NCI-H2107 treated with DMSO at 0.1 percent for 48 hours (cell line): Measurements from ENCODE around the gene KEL.

Source experiments
- DNase-seq: peaks from one replicate; lab custom pipeline; 2025; ENCODE audit not compliant: unreplicated experiment; lab: John Stamatoyannopoulos, UW

Gene KEL

GRCh38 chr7:142901426-142902259, 60.5 kb downstream of the KEL start:
- DNase-seq, result no peak

GRCh38 chr7:142899661-142900060, 62.5 kb downstream of the KEL start:
- no peak for DNase-seq

DNA sequence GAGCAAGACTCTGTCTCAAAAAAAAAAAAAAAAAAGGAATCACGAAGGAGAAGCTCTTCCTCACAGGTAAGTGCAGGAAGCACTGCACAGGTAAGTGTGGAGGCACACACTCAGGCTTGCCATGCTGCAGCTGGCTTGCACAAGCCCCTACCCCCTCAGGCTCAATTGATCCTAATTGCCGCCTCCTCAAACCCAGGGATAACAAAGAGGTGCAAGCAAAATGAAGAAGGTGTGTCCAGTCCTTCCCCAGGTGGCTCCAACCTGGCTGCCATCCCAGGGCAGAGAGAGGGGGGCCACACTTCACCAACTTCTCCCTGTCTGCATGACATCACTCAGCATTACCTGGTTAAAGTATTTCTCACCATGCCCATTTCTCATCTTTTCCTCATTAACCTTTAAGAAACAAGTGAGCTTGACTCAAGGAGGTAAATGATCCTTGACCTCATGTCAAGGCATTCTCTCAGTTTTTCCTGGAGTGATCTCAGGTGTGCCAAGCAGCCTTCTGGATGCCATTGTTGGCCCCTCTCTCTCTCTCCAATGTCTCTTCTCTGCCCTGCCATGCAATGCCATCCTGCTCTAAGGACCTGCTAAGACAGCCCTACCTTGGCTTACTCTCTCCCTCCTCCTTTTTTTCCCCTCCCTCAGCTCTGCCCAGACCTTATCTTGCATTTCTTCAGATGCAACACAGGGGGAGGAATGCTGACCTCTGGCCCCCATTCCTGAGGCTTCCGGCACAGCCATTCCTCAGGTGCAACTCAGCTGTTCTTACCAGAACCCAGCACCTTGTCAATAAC, 63.6 kb downstream of the KEL start:
- DNase-seq, result no peak

DNA sequence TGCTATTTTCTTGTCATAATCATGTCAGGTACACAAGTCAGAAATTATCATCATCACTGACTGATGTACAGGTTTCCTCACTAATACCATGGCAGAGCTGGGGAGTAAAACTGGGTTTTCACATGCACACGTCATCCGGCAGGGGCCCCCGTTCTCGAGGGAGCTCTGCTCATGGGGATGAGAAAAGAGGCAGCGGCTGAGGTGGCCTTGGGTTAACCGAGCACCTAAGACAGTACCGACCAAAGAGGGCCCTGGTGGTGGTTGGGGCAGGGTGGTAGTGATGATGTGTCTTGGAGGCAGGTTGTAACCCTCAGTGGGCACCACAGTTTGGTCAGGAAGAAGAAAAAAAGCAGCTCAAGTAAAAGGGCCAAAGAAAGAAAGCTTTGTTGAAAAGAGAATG, 64.5 kb downstream of the KEL start:
- no peak for DNase-seq

GRCh38 chr7:142896741-142897379, 65.3 kb downstream of the KEL start:
- no peak for DNase-seq

- DNase-seq, result no peak
Observed at GRCh38 chr7:142896151-142896550, 66.0 kb downstream of the KEL start.

DNA sequence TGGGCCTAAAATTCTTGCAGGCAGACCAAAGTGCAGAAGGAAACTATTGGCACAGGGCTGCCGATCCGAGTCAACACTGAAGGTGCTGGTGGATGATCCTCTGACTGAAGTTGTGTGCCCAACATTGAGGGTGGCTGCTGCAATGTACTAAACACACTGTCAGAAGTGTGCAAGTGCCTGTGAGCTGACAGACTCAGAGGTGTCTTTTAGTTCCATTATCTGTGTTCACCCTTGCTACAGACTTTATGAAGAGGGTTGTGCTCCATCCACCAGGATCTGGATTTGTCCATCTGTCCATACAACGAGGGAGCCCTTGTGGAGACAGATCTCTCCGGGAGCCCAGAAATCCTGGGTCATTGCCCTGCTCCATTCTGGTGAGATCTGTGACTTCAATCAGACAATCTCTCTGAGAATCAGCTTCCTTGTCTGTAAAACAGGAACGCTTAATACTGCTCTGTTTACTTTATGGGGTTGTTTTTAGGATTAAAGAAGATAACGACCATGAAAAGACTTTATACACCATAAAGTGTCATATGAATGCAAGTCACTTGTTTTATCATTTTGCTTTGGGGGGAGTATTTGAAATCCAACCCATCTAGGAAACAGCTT, 67.1 kb downstream of the KEL start:
- no peak for DNase-seq

- DNase-seq, result no peak
Observed at GRCh38 chr7:142894112-142894984, 67.8 kb downstream of the KEL start.

- DNase-seq, result no peak
Observed at GRCh38 chr7:142892951-142893350, 69.2 kb downstream of the KEL start.

DNA sequence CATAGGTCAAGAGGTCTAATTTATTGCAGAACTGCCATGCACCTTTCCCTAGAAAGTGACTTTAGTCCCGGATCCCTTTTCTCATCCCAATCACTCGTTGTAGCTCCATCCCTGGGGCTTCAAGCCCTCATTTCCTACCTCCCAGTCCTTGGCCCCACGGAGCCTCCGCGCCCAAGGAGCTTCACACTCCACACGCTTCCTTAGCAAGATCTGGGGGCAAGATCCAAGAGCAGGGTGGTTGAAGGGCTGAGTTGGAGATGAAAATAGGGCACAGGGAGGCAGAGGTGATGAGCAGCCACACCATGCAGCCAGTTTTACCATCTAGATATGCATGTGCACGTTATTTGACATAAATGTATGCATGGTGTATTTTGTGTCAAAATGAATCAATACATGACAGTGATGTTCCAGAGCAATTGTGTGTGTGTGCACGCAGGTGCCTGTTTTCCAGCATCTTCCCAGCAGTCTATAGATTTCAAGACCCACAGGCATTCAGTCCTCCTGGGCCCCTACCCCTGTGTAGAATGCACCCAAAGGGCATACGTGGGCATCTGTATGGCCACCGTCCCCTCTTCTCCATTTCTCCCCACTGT, 70.6 kb downstream of the KEL start:
- no peak for DNase-seq
